Fibroblast of skin of left quadriceps (primary cell): ENCODE data around the gene BHLHA15.

Experiments
- DNase-seq, 2 experiments: peaks; one replicate each; pipeline ENCODE4 v3.0.0-alpha.2; 2013; ENCODE audit warnings: low read depth in 2 of 2

The BHLHA15 gene

DNA sequence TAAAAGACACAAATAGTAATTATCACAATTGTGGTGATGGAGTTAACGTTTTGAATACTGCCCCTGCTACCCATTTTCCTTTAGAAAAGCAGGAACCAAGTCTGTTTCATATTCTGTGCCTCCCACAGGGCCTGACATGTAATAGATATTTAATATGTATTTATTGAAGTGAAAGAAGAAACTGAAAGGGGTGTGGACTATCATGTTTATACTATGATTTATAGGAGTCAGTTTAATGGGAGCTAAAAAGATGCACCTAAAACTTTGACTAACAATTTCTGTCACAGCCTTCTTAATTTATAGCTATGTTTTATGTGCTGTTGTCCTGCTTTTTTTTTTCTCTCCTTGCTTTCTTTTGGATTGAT, 24.1 kb upstream of the BHLHA15 start:
- no peak for DNase-seq

DNA sequence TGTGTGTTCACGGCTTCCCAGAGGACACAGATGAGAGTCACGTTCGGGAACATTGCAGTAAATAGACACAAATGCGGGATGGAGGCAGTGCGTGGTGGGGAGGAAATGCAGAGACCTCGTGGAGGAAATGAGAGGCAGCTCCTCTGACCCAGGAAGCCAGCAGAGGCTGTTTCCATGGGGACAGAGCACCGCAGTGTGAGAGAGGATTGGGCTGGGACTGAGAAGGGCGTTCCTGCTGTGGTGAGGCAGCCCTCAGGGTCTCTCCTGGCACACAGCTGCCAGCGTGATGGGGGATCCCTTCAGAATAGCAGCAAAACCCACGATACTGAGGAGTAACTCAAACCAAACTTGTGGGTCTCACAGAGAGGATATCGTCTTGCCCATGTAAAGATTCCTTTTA, 21.7 kb upstream of the BHLHA15 start:
- no peak for DNase-seq

GRCh38 chr7:98191668-98192431, 19.4 kb upstream of the BHLHA15 start:
- DNase-seq, result no peak

DNA sequence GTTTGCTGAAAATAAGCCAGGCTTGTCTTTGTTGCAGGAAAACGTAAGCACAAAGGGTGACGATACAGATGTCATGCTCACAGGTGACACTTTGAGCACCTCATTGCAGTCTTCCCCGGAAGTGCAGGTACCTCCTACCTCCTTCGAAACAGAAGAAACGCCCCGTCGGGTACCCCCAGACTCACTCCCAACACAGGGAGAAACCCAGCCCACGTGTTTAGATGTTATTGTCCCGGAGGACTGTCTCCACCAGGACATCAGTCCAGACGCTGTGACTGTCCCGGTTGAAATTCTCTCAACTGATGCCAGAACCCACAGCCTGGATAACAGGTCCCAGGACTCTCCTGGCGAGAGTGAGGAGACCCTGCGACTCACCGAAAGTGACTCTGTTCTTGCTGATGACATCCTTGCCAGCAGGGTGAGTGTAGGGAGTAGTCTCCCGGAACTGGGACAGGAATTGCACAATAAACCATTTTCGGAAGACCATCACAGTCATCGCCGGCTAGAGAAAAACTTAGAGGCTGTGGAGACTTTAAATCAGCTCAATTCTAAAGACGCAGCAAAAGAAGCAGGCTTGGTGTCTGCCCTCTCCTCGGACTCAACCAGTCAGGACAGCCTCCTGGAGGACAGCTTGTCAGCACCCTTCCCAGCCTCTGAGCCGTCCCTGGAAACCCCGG, 18.3 kb upstream of the BHLHA15 start:
- no peak for DNase-seq

GRCh38 chr7:98193474-98194180, 17.6 kb upstream of the BHLHA15 start:
- no peak for DNase-seq

- no peak for DNase-seq
Observed at GRCh38 chr7:98194186-98194585, 17.1 kb upstream of the BHLHA15 start.

GRCh38 chr7:98194672-98195457, 16.4 kb upstream of the BHLHA15 start:
- DNase-seq, result no peak

GRCh38 chr7:98196706-98197605, 14.3 kb upstream of the BHLHA15 start:
- no peak for DNase-seq

DNA sequence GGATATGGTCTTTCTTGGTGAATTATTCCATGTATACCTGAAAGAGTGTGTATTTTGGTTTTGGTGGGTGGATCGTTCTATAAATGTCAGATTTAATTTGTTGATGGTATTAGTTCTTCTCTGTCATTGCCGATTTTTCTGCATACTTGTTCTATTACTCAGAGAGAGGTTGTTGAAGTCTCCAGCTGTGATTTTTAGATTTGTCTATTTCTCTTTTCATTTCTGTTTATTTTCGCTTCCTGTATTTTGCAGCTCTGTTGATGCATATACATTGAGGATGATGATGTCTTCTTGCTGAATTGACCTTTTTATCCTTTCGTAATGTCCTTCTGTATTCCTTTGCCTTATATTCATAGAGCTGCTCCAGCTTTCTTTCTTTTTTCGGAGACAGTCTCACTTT, 12.1 kb upstream of the BHLHA15 start:
- no peak for DNase-seq

DNA sequence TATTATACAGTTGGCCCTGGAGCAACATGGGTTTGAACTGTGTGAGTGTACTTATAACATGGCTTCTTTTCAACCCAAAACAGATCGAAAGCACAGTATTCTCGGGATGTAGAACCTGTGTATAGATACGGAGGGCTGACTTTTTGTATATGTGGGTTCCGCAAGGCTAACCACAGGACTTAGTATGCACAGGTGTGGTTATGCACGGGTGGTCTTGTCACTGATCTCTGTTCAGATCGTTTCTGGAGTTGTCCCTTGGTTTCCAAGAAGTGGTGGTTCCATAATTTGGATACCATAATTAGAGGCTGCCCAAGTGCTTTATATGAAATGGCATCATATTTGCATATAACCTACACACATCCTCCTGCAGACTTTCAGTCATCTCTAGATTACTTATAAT, 10.9 kb upstream of the BHLHA15 start:
- DNase-seq, result no peak

DNA sequence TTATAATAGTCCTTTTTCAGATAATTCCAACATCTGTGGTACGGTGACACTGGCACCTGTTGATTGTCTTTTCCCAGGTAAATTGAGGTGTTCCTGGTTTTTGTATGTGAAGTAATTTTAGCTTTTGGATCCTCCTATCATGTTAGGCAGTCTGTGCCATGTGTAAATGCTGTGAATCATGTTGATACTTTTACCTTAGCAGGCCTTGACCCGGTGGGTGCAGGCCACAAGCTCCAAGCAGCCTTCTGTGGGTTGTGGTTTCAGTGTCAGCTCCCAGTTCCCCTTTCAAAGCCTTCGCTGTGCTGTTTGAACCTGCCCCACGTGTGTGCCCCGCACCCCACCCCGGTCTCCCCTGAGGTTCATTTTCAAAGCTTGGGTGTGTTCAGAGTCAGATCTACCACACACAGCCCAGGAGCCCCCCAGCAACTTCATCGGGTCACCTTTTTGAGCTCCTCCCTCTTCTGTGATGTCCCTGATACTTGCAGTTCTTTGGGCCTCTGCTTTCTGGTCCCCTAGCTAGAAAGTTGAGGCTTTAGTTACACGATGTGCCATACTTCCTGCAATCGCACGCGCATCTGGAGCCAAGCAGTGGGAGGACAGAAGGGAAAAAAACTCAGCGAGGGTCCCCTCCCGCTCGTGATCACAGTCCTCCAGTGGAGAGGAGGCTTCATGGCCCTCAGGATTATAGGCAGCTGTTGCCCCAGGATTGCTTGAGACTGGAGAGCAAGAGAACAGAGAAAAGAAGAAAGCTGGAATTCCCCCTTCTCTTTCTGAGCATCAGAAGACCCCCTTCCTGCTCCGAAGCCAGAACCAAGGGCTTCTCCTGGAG, 8.7 kb upstream of the BHLHA15 start:
- no peak for DNase-seq

DNA sequence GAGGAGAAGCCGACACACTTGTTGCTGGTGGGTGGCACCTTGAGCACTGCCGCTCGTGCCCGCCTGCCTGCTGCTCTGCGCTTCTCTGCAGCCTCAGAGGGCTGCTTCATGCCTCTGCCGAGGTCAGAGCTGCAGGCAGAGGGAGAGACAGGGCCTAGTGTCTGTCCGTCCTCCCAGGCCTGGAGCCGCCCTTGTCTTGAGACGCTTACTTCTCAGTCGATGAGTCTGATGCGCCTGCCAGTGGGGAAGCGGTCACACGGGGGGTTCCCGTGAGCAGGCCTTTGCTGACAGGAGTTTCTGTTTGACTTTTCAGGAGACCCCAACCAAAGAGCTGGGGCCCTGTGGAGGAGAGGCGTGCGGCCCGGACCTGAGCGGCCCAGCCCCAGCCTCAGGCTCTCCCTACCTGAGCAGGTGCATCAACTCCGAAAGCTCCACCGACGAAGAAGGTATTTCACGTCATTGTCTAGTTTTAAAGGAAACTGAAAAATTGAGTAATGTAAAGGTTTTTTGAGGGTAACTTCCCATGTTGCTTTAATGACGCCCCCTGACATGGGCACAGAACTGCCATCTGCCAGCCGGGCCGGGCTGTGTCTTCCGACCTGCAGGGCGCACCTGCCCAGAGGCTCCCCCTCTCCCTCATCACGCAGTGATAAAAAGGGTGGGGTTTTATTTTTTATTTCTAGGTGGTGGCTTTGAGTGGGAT, 7.8 kb upstream of the BHLHA15 start:
- DNase-seq, result no peak

- no peak for DNase-seq
Observed at GRCh38 chr7:98203964-98204605, 7.2 kb upstream of the BHLHA15 start.

GRCh38 chr7:98204670-98205069, 6.6 kb upstream of the BHLHA15 start:
- no peak for DNase-seq

DNA sequence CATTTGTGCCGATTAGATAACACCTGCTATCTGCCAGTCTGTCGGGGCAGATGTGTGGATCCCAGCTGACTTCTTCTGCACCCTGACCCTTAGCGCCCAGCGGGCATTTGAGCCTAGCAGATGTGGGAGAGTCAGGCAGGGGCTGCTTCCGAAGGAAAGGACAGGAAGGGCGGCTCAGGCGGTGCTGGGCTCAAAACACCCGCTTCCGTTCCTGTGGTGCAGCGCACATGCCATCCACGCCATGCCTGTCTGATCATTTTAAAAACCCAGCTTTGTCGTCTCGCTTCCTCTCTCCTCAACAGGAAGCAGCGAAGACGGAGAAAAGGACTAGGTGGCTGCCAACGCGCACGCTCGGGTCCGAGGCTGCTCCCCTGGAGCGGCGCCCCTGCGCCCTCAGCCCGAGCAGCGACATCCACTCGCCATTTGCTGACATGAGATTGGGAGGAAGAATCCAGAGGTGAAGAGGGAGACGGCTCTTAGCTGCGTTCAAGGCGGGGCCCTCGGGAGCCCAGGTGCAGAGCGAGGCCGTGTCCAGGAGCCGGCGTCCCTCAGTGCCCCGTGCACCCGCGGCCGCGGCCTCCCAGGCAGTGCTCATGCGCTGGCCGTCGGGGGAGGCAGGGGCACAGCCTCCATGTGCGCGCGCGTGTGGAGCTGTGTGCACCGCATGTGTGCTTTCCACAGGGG, 5.9 kb upstream of the BHLHA15 start:
- DNase-seq, result no peak

DNA sequence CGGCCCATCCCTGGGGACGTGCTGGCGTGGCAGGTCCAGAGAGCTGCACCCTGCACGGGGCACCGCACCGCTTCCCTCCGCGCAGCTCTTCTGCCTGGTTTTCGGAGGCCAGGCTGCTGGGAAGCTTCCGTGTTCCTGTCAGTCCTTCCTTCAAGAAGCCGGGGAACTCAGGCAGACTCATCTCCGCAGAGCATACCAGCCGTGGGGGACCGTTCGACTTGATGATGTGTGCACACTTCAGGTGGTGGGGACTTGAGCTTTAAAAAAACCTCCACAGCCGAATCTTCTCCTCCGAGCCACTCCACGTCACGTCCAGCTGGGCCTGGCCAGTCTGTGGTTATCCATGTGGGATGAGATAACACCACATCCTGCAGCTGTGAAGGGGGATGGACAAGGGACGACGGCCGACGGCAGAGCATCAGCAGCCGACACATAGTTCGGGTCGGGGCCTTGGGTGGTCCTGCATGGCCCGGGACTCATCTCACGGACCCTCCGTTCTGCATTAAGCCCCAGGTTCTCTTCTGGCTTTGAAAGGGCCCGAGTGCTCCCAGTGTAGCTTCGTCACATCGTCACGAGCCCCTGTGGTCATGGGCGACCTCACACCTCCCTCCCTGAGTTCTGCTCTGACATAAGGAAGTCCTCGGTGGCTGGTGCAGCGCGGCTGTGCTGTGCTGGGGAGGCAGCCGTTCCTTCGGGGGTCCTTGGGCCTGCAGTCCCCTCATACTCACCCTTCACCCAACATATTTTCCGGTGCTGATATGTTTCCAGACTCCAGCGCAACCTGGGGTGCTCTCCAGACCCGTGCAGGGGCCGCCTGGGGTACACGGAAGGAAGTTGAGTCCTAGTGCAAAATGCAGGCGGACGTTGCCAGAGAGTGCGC, 4.5 kb upstream of the BHLHA15 start:
- no peak for DNase-seq

- no peak for DNase-seq
Observed at GRCh38 chr7:98209166-98209920, 1.9 kb upstream of the BHLHA15 start.
